ENCODE results near the gene JARID2. TPM values are rescaled to one million over a fixed set of nuclear protein-coding genes. Genes with fewer than 3 reads are reported as not detected.

JARID2 gene
- polyA plus RNA-seq, 1 of the 3 experiments (the other 2 are of a cell fraction) = 3.4 TPM

- Histone ChIP-seq H3F3A (replicated peaks; ENCODE audit: insufficient read depth) (peaks cover 4% of the 10 kb centered on the region), H3K27me3 (ENCODE audit: insufficient read depth) (no peaks in the 10 kb centered on the region), H3K9ac (no peak overlapping the region), H3K9me3 (no peaks in the 10 kb centered on the region), H3K9me2 (no peaks in the 10 kb centered on the region), H3K4me1 (ENCODE audit: control insufficient read depth in 1 of 2, insufficient read depth in 2 of 2, low read depth in 1 of 2, low read length in 1 of 2) (peaks cover 16 to 23% of the 10 kb centered on the region in 2 experiments; a peak in 3 of 4 replicates), H3K79me2 (ENCODE audit: insufficient read depth) (peaks cover 9% of the 10 kb centered on the region), H3K36me3 (replicated peaks in 1 of 2; ENCODE audit: control insufficient read depth in 1 of 2, insufficient read depth in 2 of 2, low read length in 1 of 2) (no peaks in the 10 kb centered on the region), H3K4me3 (ENCODE audit: low read depth in 2 of 2, low read length in 1 of 2) (no peak overlapping the region), H4K20me1 (ENCODE audit: insufficient read depth) (no peaks in the 10 kb centered on the region; the same call in 1 of the 2 replicates), H2AFZ (ENCODE audit: low read depth) (no peak overlapping the region), H3K4me2 (no peak overlapping the region), H3K27ac (ENCODE audit: low read depth in 2 of 2, low read length in 1 of 2) (no peak overlapping the region)
- ChIA-PET CTCF (interaction anchor here (1.3 kb wide), 1 partner anchor 14 kb away, joined by 3 read pairs; no protein-coding TSS in a partner anchor), POLR2A (no interaction called here)
- WGBS (ENCODE audit: low lambda C conversion rate) = no CpG with 5 or more reads among the region's 1 CpG
- DNase-seq = no peak
- no peak for TF ChIP-seq USF2 (IDR thresholded peaks at IDR 0.05; ENCODE audit: borderline replicate concordance, low read depth, low read length)
- no peak for TF ChIP-seq SMC3 (IDR thresholded peaks at IDR 0.05; ENCODE audit: low read depth, low read length)
Measured at GRCh38 chr6:15338476-15338875, 92.6 kb downstream of the JARID2 start.

GRCh38 chr6:15339081-15339480 lies 93.2 kb downstream of the JARID2 start:
- Histone ChIP-seq H3K27me3 (ENCODE audit: insufficient read depth) (no peaks in the 10 kb centered on the region), H3K4me2 (no peak overlapping the region), H3K36me3 (replicated peaks in 1 of 2; ENCODE audit: control insufficient read depth in 1 of 2, insufficient read depth in 2 of 2, low read length in 1 of 2) (no peaks in the 10 kb centered on the region), H3K9ac (no peak overlapping the region), H3K79me2 (ENCODE audit: insufficient read depth) (peaks cover 7% of the 10 kb centered on the region), H2AFZ (ENCODE audit: low read depth) (no peak overlapping the region), H3K27ac (ENCODE audit: low read depth in 2 of 2, low read length in 1 of 2) (no peak overlapping the region), H3F3A (replicated peaks; ENCODE audit: insufficient read depth) (peaks cover 4% of the 10 kb centered on the region), H3K4me1 (ENCODE audit: control insufficient read depth in 1 of 2, insufficient read depth in 2 of 2, low read depth in 1 of 2, low read length in 1 of 2) (peaks cover 21 to 27% of the 10 kb centered on the region in 2 experiments; a peak in 3 of 4 replicates), H3K9me3 (no peaks in the 10 kb centered on the region), H3K9me2 (no peaks in the 10 kb centered on the region), H3K4me3 (ENCODE audit: low read depth in 2 of 2, low read length in 1 of 2) (no peak overlapping the region), H4K20me1 (ENCODE audit: insufficient read depth) (peaks cover 5% of the 10 kb centered on the region; the same call in 1 of the 2 replicates)
- CTCF ChIA-PET = interaction anchor here (1.3 kb wide), 1 partner anchor 13 kb away, joined by 3 read pairs; no protein-coding TSS in a partner anchor
- no peak for TF ChIP-seq RCOR1 (IDR thresholded peaks at IDR 0.05; ENCODE audit: low read length)
- TF ChIP-seq REST (IDR thresholded peaks at IDR 0.05; ENCODE audit: low read depth, low read length) = no peak
- TF ChIP-seq CHD2 (IDR thresholded peaks at IDR 0.05; ENCODE audit: low read length, partially characterized antibody) = no peak
- TF ChIP-seq SIN3A (IDR thresholded peaks at IDR 0.05; ENCODE audit: borderline replicate concordance, low read depth, low read length) = no peak
- no peak for TF ChIP-seq ELF1 (IDR thresholded peaks at IDR 0.05)
- no peak for TF ChIP-seq RAD21 (IDR thresholded peaks at IDR 0.05; ENCODE audit: low read length)
- TF ChIP-seq SMC3 (IDR thresholded peaks at IDR 0.05; ENCODE audit: low read depth, low read length) = no peak
- TF ChIP-seq FOSL2 (IDR thresholded peaks at IDR 0.05; ENCODE audit: borderline replicate concordance, low read depth) = no peak
- no peak for TF ChIP-seq RXRA (IDR thresholded peaks at IDR 0.05; ENCODE audit: borderline replicate concordance, low read depth)
- TF ChIP-seq ZBTB33 (IDR thresholded peaks at IDR 0.05; ENCODE audit: borderline replicate concordance, low read depth) = no peak
- no peak for TF ChIP-seq POLR2AphosphoS5 (IDR thresholded peaks at IDR 0.05; ENCODE audit: low read depth, low read length)
- no peak for TF ChIP-seq YY1 (IDR thresholded peaks at IDR 0.05; ENCODE audit: low read depth)
- no peak for TF ChIP-seq JUND (IDR thresholded peaks at IDR 0.05)
- TF ChIP-seq RFX5 (IDR thresholded peaks at IDR 0.05; ENCODE audit: low read length) = no peak
- DNase-seq = no peak
- POLR2A ChIA-PET = no interaction called here
- WGBS (ENCODE audit: low lambda C conversion rate) = 90% methylated on average over 3 of the region's 4 CpGs

All from SK-N-SH (cell line).